ENCODE results near the gene TMEM80.

DNA sequence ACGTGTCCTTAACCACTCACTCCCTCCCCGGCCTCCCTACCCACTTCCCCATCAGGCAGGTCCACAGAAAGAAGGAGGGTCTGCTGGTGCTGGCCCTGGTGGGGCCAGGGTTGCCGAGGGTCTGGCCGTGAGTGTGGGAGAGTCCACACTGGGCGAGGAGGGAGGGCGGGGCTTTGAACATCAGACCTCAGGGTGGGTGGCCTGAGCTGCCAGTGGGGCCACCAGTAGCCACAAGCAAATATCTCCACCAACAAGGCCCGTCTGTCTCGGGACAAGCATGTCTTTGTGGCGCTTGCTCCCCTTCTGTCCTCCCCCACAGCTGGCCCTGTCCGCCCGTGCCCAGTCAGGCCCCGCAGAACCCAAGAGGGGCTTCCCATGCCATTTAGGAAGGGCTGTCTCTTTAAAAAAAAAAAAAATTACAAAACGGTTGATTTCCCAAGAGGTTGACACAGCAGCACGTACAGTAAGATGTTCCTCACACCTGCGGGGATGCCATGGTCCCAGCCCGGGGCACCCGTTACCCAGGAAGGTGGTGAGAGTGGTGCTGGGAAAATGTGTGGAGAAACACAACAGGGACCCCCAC, 34.0 kb downstream of the TMEM80 start:
- TF ChIP-seq, protein P1, sequence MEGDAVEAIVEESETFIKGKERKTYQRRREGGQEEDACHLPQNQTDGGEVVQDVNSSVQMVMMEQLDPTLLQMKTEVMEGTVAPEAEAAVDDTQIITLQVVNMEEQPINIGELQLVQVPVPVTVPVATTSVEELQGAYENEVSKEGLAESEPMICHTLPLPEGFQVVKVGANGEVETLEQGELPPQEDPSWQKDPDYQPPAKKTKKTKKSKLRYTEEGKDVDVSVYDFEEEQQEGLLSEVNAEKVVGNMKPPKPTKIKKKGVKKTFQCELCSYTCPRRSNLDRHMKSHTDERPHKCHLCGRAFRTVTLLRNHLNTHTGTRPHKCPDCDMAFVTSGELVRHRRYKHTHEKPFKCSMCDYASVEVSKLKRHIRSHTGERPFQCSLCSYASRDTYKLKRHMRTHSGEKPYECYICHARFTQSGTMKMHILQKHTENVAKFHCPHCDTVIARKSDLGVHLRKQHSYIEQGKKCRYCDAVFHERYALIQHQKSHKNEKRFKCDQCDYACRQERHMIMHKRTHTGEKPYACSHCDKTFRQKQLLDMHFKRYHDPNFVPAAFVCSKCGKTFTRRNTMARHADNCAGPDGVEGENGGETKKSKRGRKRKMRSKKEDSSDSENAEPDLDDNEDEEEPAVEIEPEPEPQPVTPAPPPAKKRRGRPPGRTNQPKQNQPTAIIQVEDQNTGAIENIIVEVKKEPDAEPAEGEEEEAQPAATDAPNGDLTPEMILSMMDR (conservative IDR thresholded peaks at IDR 0.05; ENCODE audit: low read depth, low read length) = no peak
- TF ChIP-seq EZH2 (IDR thresholded peaks at IDR 0.05; ENCODE audit: low read length, unreplicated experiment) (no peak), EZH2phosphoT487 (IDR thresholded peaks at IDR 0.05; ENCODE audit: borderline replicate concordance, low read length) (no peak)

All from PC-3 (cell line).